Measurements from ENCODE around the gene NELL2.

Gene NELL2

GRCh38 chr12:44716711-44717110 lies 159.4 kb downstream of the NELL2 start:
- DNase-seq (ENCODE audit: low read depth in 1 of 2, low spot score in 1 of 2), result no peak
- no peaks in the 10 kb centered on the region for H3K27me3 ChIP-seq (ENCODE audit: insufficient read depth, poor library complexity, severe bottlenecking)
- H3K27ac ChIP-seq (replicated peaks), result no peak overlapping the region
- TF ChIP-seq, protein P1, sequence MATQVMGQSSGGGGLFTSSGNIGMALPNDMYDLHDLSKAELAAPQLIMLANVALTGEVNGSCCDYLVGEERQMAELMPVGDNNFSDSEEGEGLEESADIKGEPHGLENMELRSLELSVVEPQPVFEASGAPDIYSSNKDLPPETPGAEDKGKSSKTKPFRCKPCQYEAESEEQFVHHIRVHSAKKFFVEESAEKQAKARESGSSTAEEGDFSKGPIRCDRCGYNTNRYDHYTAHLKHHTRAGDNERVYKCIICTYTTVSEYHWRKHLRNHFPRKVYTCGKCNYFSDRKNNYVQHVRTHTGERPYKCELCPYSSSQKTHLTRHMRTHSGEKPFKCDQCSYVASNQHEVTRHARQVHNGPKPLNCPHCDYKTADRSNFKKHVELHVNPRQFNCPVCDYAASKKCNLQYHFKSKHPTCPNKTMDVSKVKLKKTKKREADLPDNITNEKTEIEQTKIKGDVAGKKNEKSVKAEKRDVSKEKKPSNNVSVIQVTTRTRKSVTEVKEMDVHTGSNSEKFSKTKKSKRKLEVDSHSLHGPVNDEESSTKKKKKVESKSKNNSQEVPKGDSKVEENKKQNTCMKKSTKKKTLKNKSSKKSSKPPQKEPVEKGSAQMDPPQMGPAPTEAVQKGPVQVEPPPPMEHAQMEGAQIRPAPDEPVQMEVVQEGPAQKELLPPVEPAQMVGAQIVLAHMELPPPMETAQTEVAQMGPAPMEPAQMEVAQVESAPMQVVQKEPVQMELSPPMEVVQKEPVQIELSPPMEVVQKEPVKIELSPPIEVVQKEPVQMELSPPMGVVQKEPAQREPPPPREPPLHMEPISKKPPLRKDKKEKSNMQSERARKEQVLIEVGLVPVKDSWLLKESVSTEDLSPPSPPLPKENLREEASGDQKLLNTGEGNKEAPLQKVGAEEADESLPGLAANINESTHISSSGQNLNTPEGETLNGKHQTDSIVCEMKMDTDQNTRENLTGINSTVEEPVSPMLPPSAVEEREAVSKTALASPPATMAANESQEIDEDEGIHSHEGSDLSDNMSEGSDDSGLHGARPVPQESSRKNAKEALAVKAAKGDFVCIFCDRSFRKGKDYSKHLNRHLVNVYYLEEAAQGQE (IDR thresholded peaks at IDR 0.05; ENCODE audit: insufficient replicate concordance, low read depth), result no peak
- TF ChIP-seq POLR2AphosphoS5 (IDR thresholded peaks at IDR 0.05; ENCODE audit: low read depth) (no peak), CTCF (IDR thresholded peaks at IDR 0.05; ENCODE audit: insufficient read depth, low read length) (no peak), SPI1 (IDR thresholded peaks at IDR 0.05; ENCODE audit: borderline replicate concordance, low read depth) (no peak), GABPA (IDR thresholded peaks at IDR 0.05; ENCODE audit: low read depth) (no peak)
- no peak overlapping the region for H3K4me3 ChIP-seq (replicated peaks; ENCODE audit: insufficient read depth, low read length)

- no peaks in the 10 kb centered on the region for H3K27me3 ChIP-seq (ENCODE audit: insufficient read depth, poor library complexity, severe bottlenecking)
- no peak overlapping the region for H3K4me3 ChIP-seq (replicated peaks; ENCODE audit: insufficient read depth, low read length)
- TF ChIP-seq CTCF (IDR thresholded peaks at IDR 0.05; ENCODE audit: insufficient read depth, low read length), result no peak
- no peak for TF ChIP-seq POLR2AphosphoS5 (IDR thresholded peaks at IDR 0.05; ENCODE audit: low read depth)
- TF ChIP-seq GABPA (IDR thresholded peaks at IDR 0.05; ENCODE audit: low read depth), result no peak
- no peak for TF ChIP-seq SPI1 (IDR thresholded peaks at IDR 0.05; ENCODE audit: borderline replicate concordance, low read depth)
- TF ChIP-seq, protein P1 (IDR thresholded peaks at IDR 0.05; ENCODE audit: insufficient replicate concordance, low read depth), result no peak
- DNase-seq (ENCODE audit: low read depth in 1 of 2, low spot score in 1 of 2), result no peak
- H3K27ac ChIP-seq (replicated peaks), result no peak overlapping the region
These were observed 164.4 kb downstream of the NELL2 start for GRCh38 chr12:44711736-44712135.

DNA sequence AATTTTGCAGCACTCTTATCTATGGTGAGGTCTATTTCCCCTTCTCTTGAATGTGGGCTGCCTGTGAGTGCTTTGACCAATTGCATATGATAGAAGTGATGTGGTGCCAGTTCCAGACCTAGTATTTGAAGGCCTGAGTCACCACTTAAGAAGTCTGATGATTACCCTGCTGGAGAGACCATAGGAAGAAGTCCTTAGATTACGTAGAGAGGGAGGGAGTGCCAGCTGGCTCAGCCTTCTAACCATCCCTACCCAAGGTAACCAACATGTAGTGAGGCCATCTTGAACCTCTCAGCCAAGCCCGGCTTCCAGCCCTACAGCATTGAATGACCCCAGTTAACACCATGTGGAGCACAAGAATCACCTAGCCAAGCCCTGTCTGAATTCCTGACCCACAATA lies 166.9 kb downstream of the NELL2 start:
- DNase-seq (ENCODE audit: low read depth in 1 of 2, low spot score in 1 of 2), result no peak
- no peak for TF ChIP-seq CTCF (IDR thresholded peaks at IDR 0.05; ENCODE audit: insufficient read depth, low read length)
- TF ChIP-seq GABPA (IDR thresholded peaks at IDR 0.05; ENCODE audit: low read depth), result no peak
- Histone ChIP-seq H3K27me3 (ENCODE audit: insufficient read depth, poor library complexity, severe bottlenecking) (no peaks in the 10 kb centered on the region), H3K27ac (replicated peaks) (no peak overlapping the region), H3K4me3 (replicated peaks; ENCODE audit: insufficient read depth, low read length) (no peak overlapping the region)

DNA sequence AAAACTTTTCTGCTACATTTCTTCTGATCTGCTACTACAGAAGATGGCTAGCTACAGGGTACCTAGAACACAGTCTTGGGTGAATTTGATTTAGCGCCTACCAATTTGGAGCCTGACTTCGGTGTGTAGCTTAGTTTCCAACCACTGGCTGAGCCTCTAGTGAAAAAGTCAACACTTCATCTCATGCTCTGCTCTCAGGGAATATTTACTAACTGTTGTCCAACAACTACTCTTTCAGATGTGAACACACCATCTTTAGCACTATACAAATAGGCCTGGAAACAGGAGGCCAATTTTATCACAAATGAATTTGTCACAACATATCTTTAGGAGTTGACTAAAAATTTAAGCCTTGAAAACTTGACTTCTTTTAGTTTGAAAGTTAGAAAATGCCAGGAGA lies 167.9 kb downstream of the NELL2 start:
- TF ChIP-seq, protein P1 (IDR thresholded peaks at IDR 0.05; ENCODE audit: insufficient replicate concordance, low read depth), result no peak
- TF ChIP-seq POLR2AphosphoS5 (IDR thresholded peaks at IDR 0.05; ENCODE audit: low read depth) (no peak), GABPA (IDR thresholded peaks at IDR 0.05; ENCODE audit: low read depth) (no peak), CTCF (IDR thresholded peaks at IDR 0.05; ENCODE audit: insufficient read depth, low read length) (no peak), SPI1 (IDR thresholded peaks at IDR 0.05; ENCODE audit: borderline replicate concordance, low read depth) (no peak)
- no peak for DNase-seq (ENCODE audit: low read depth in 1 of 2, low spot score in 1 of 2)
- H3K27ac ChIP-seq (replicated peaks), result no peak overlapping the region
- H3K27me3 ChIP-seq (ENCODE audit: insufficient read depth, poor library complexity, severe bottlenecking), result no peaks in the 10 kb centered on the region
- no peak overlapping the region for H3K4me3 ChIP-seq (replicated peaks; ENCODE audit: insufficient read depth, low read length)
